A549 (cell line): ENCODE results near the gene LMO7. TPM values are rescaled to one million over a fixed set of nuclear protein-coding genes. Genes with fewer than 3 reads are reported as not detected.

ENCODE experiments used
- ATAC-seq, 2 experiments: fragments of 200-7000 bp in 1 of 2; fragments of >200 bp in 1 of 2; cut with Nextera tagmentation in 1 of 2; cut with Tn5 transposase in 1 of 2; 3 replicates each; pipeline versions ENCODE4 v1.8.0 to v1.9.1; 2018 to 2020; ENCODE audit warnings: mild to moderate bottlenecking in 1 of 2, moderate library complexity in 1 of 2
- CTCF ChIA-PET: fragments of 300-600 bp; sonication (Branson Sonifier 250); formaldehyde crosslinking; extraction: SDS; loops from one replicate; lab custom pipeline; 2021; ENCODE audit warnings: antibody characterized with exemption, inconsistent platforms; lab: Yijun Ruan, JAX
- POLR2A ChIA-PET: fragments of 350-600 bp; formaldehyde crosslinking; extraction: SDS; loops from one replicate; lab custom pipeline; 2021; ENCODE audit warnings: antibody characterized with exemption, inconsistent platforms; lab: Yijun Ruan, JAX
- DNase-seq, 2 experiments: peaks; one replicate each; pipeline versions ENCODE4 v3.0.0 to v3.0.0-alpha.2; 2011 to 2016; ENCODE audit warnings: low read depth in 1 of 2, low spot score in 1 of 2
- FAIRE-seq: peaks from 2 replicates; lab custom pipeline; 2011; peaks lifted over from hg19 to GRCh38; lab: Jason Lieb, UNC
- H3K27ac ChIP-seq, 2 experiments: fragments of >200 bp; sonication (Bioruptor Twin); formaldehyde crosslinking; 3 replicates each; pipeline ENCODE4 v1.5.1; 2016 to 2017
- H3K4me1 ChIP-seq: fragments of >200 bp; sonication (Bioruptor Twin); formaldehyde crosslinking; 3 replicates; pipeline ENCODE4 v1.6.1; 2016
- H3K4me2 ChIP-seq: fragments of >200 bp; sonication (Bioruptor Twin); formaldehyde crosslinking; 3 replicates; pipeline ENCODE4 v1.6.1; 2016
- H3K4me3 ChIP-seq: fragments of >200 bp; sonication (Bioruptor Twin); formaldehyde crosslinking; 3 replicates; pipeline ENCODE4 v1.5.1; 2016
- H3K9me3 ChIP-seq: fragments of >200 bp; sonication (Bioruptor Twin); formaldehyde crosslinking; 3 replicates; pipeline ENCODE4 v1.6.1; 2016
- EHMT2 ChIP-seq: fragments of 200-600 bp; sonication (generic); IDR thresholded peaks from 2 replicates; pipeline ENCODE4 v1.6.1; 2016; ENCODE audit warnings: antibody characterized with exemption, low read depth, mild to moderate bottlenecking, moderate library complexity
- FOSB ChIP-seq: fragments of 250-450 bp; sonication (Bioruptor Pico); IDR thresholded peaks from 2 replicates; pipeline ENCODE4 v1.5.0; 2020; ENCODE audit warnings: mild to moderate bottlenecking, moderate library complexity
- FOSL2 ChIP-seq, 2 experiments: fragments of 450-650 bp in 1 of 2; fragments of >200 bp in 1 of 2; sonication (Bioruptor Twin) in 1 of 2; formaldehyde crosslinking; IDR thresholded peaks; 2 replicates each; pipeline versions ENCODE4 v1.5.0 to v1.6.1; 2016 to 2020; ENCODE audit warnings: mild to moderate bottlenecking in 1 of 2, moderate library complexity in 1 of 2
- HDAC2 ChIP-seq: fragments of 200-600 bp; sonication (generic); IDR thresholded peaks from 2 replicates; pipeline ENCODE4 v1.6.1; 2016
- HES2 ChIP-seq: fragments of >200 bp; sonication (Bioruptor Twin); formaldehyde crosslinking; IDR thresholded peaks from 2 replicates; pipeline ENCODE4 v1.6.1; 2016
- HOXA7 ChIP-seq: fragments of 250-450 bp; sonication (Bioruptor Pico); IDR thresholded peaks from 2 replicates; pipeline ENCODE4 v1.5.0; 2020; ENCODE audit warnings: mild to moderate bottlenecking, moderate library complexity
- MAZ ChIP-seq: fragments of 150-350 bp; IDR thresholded peaks from 2 replicates; pipeline ENCODE4 v1.6.1; 2014; ENCODE audit warnings: antibody characterized with exemption, low read depth, low read length, borderline replicate concordance
- NFE2L2 ChIP-seq: fragments of 150-350 bp; conservative IDR thresholded peaks from 2 replicates; pipeline ENCODE4 v1.6.1; 2014; ENCODE audit warnings: low read length
- PHF8 ChIP-seq: fragments of 200-600 bp; sonication (generic); IDR thresholded peaks from 2 replicates; pipeline ENCODE4 v1.6.1; 2016; ENCODE audit warnings: low read depth, mild to moderate bottlenecking, antibody characterized with exemption, moderate library complexity, borderline replicate concordance
- TFCP2L1 ChIP-seq: fragments of 250-450 bp; sonication (Bioruptor Pico); IDR thresholded peaks from 2 replicates; pipeline ENCODE4 v1.5.0; 2021; ENCODE audit warnings: mild to moderate bottlenecking
- ZNF302 ChIP-seq: fragments of 250-450 bp; sonication (Bioruptor Pico); IDR thresholded peaks from 2 replicates; pipeline ENCODE4 v1.9.0; 2021; ENCODE audit warnings: inconsistent platforms, mild to moderate bottlenecking, moderate library complexity
- WGBS: methylation state at CpG from one replicate; pipeline ENCODE4 v1.1.6; 2017; ENCODE audit errors: missing lambda C conversion rate; 5-methylcytosine and 5-hydroxymethylcytosine counted together
- polyA plus RNA-seq, 4 experiments: library from polyadenylated mRNA; depleted of rRNA in 3 of 4; stranded (reverse); fragments of >200 nt; fragmentation: RNase III in 1 of 4; extraction: RNeasy Plus Mini Kit Qiagen cat#74134 plus additional on column Dnase treatment in 1 of 4; gene quantifications; 2 replicates in 3 of 4; 3 replicates in 1 of 4; pipeline ENCODE4 v1.2.3, GENCODE V29; 2011 to 2017
- TF ChIP-seq, protein P1 (sequence below): IDR thresholded peaks from 2 replicates; pipeline ENCODE4 v1.6.1; 2012
- TF ChIP-seq, protein P2 (sequence below): fragments of >200 bp; sonication (Bioruptor Twin); formaldehyde crosslinking; IDR thresholded peaks from 3 replicates; pipeline ENCODE4 v1.6.1; 2016
- TF ChIP-seq, protein P3 (sequence below): fragments of 250-450 bp; sonication (Bioruptor Pico); IDR thresholded peaks from 2 replicates; pipeline ENCODE4 v1.5.0; 2021; ENCODE audit warnings: mild to moderate bottlenecking, moderate library complexity, borderline replicate concordance

LMO7 gene
- polyA plus RNA-seq, 2 of the 4 experiments (the other 2 are of a cell fraction), result 23.4 to 33.2 TPM

DNA sequence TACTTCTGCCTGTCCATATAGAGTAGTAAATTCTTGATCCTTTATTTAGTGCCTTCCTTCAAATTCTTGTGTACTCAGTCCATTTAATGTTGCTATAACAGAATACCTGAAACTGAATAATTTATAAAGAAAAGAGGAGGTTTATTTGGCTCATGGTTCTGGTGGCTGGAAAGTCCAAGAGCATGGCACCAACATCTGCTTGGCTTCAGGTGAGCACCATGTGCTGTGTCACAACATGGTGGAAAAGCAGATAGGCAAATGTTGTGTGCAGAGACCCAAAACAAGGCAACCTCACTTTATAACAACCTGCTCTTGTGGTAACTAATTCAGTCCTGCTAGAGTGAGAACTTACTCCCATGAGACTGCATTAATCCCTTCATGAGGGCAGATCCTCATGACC is 195.3 kb downstream of the LMO7 start (continued):
- TF ChIP-seq, protein P1, sequence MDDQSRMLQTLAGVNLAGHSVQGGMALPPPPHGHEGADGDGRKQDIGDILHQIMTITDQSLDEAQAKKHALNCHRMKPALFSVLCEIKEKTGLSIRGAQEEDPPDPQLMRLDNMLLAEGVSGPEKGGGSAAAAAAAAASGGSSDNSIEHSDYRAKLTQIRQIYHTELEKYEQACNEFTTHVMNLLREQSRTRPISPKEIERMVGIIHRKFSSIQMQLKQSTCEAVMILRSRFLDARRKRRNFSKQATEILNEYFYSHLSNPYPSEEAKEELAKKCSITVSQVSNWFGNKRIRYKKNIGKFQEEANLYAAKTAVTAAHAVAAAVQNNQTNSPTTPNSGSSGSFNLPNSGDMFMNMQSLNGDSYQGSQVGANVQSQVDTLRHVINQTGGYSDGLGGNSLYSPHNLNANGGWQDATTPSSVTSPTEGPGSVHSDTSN, result no peak

DNA sequence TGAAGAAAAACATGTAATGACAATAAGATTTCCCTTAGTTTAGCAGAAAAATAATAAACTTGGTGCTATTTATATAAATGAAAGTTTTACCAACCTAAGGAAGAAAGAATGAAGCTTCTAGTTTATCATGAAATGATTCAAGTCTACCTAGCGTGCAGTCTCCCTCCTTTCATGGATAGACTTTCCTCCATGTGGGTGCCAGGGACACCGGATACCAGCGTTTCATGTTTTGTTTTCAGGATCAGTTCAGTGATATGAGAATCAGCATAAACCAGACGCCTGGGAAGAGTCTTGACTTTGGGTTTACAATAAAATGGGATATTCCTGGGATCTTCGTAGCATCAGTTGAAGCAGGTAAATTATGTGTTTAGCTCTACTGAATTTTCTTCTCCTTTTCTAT is 196.7 kb downstream of the LMO7 start:
- peaks cover 4% of the 10 kb centered on the region; the same call in 1 of the 3 replicates for H3K9me3 ChIP-seq
- TF ChIP-seq, protein P2, sequence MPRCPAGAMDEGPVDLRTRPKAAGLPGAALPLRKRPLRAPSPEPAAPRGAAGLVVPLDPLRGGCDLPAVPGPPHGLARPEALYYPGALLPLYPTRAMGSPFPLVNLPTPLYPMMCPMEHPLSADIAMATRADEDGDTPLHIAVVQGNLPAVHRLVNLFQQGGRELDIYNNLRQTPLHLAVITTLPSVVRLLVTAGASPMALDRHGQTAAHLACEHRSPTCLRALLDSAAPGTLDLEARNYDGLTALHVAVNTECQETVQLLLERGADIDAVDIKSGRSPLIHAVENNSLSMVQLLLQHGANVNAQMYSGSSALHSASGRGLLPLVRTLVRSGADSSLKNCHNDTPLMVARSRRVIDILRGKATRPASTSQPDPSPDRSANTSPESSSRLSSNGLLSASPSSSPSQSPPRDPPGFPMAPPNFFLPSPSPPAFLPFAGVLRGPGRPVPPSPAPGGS, result no peak
- TF ChIP-seq TFCP2L1 (CRISPR knock-in tag) (no peak), EHMT2 (no peak)
- H3K4me2 ChIP-seq, result no peak overlapping the region
- POLR2A ChIA-PET, result no interaction called here
- no peak overlapping the region for H3K4me3 ChIP-seq
- no peaks in the 10 kb centered on the region for H3K4me1 ChIP-seq
- CTCF ChIA-PET, result interaction anchor here (0.8 to 1.4 kb wide), 3 partner anchors 8 to 1071 kb away, joined by 3 to 5 read pairs (median 3); no protein-coding TSS in a partner anchor
- no peak overlapping the region for H3K27ac ChIP-seq
- DNase-seq (no peak), FAIRE-seq (no peak), ATAC-seq (no peak)
- 91% methylated on average over 5 of the region's 5 CpGs for WGBS

DNA sequence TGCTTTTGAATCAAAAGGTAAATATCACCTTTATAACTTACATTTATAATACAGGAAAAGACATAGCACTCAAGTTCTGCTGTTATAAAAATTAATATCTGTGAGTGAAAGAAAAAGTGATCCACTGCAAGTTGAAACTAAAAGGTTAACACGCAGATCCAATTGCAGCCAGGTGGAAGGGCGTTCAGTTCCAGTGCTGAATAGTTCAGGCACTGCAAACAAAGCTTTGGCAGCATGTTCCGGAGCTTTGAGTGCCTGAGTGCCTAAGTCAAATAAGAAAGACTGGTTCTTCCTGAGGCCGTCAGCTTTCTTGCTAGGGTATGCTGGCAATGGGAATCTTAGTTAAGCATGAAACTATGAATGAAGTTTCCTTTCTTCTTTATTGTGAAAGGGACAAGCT is 200.3 kb downstream of the LMO7 start:
- ATAC-seq, result no peak
- Histone ChIP-seq H3K4me2 (no peak overlapping the region), H3K27ac (no peak overlapping the region), H3K4me3 (no peak overlapping the region), H3K9me3 (peaks cover 1% of the 10 kb centered on the region; the same call in 1 of the 3 replicates), H3K4me1 (no peaks in the 10 kb centered on the region)
- FAIRE-seq, result no peak
- no peak for DNase-seq
- no peak for TF ChIP-seq ZNF302 (CRISPR knock-in tag)
- TF ChIP-seq MAZ, result no peak
- TF ChIP-seq NFE2L2, result no peak
- no peak for TF ChIP-seq HDAC2
- ChIA-PET POLR2A (interaction anchor here (0.6 kb wide), 1 partner anchor 11 kb away, joined by 3 read pairs; no protein-coding TSS in a partner anchor), CTCF (no interaction called here)
- WGBS, result 92% methylated on average over 4 of the region's 4 CpGs

GRCh38 chr13:75838366-75839005 is 202.4 kb downstream of the LMO7 start:
- POLR2A ChIA-PET, result no interaction called here
- WGBS, result 94% methylated on average over 6 of the region's 6 CpGs
- no peak overlapping the region for H3K27ac ChIP-seq
- no peaks in the 10 kb centered on the region for H3K9me3 ChIP-seq
- DNase-seq, result no peak
- TF ChIP-seq FOSL2 (IDR thresholded peaks at IDR 0.05) (no peak), FOSL2 (CRISPR knock-in tag; IDR thresholded peaks at IDR 0.05) (no peak), HES2 (no peak), HOXA7 (CRISPR knock-in tag) (no peak), EHMT2 (no peak)
- no peak overlapping the region for H3K4me2 ChIP-seq
- no peaks in the 10 kb centered on the region for H3K4me1 ChIP-seq
- CTCF ChIA-PET, result interaction anchor here (2.1 kb wide), 1 partner anchor 143 kb away, joined by 7 read pairs; no protein-coding TSS in a partner anchor
- H3K4me3 ChIP-seq, result no peak overlapping the region
- no peak for FAIRE-seq
- no peak for ATAC-seq

GRCh38 chr13:75839406-75839805 is 203.3 kb downstream of the LMO7 start:
- WGBS, result 87% methylated on average over 2 of the region's 2 CpGs
- POLR2A ChIA-PET, result no interaction called here
- H3K4me2 ChIP-seq, result no peak overlapping the region
- no peak for TF ChIP-seq PHF8
- TF ChIP-seq, protein P3, sequence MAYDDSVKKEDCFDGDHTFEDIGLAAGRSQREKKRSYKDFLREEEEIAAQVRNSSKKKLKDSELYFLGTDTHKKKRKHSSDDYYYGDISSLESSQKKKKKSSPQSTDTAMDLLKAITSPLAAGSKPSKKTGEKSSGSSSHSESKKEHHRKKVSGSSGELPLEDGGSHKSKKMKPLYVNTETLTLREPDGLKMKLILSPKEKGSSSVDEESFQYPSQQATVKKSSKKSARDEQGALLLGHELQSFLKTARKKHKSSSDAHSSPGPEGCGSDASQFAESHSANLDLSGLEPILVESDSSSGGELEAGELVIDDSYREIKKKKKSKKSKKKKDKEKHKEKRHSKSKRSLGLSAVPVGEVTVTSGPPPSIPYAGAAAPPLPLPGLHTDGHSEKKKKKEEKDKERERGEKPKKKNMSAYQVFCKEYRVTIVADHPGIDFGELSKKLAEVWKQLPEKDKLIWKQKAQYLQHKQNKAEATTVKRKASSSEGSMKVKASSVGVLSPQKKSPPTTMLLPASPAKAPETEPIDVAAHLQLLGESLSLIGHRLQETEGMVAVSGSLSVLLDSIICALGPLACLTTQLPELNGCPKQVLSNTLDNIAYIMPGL, result no peak
- no peak for TF ChIP-seq FOSB
- H3K4me3 ChIP-seq, result no peak overlapping the region
- CTCF ChIA-PET, result interaction anchor here (1.1 to 2.1 kb wide), 2 partner anchors 76 to 144 kb away, joined by 3 to 7 read pairs; no protein-coding TSS in a partner anchor
- FAIRE-seq, result no peak
- no peaks in the 10 kb centered on the region for H3K4me1 ChIP-seq
- no peak overlapping the region for H3K27ac ChIP-seq
- no peak for ATAC-seq
- no peak for DNase-seq
- H3K9me3 ChIP-seq, result no peaks in the 10 kb centered on the region
